Mucosa of stomach (tissue), 1 donor: ENCODE results near the gene CBLN3.

Experiments used
- H3K27me3 ChIP-seq: one replicate; pipeline ENCODE4 v1.7.0; 2013; ENCODE audit warnings: mild to moderate bottlenecking, low read length; ENCODE audit not compliant: control insufficient read depth, insufficient read depth
- H3K36me3 ChIP-seq: one replicate; pipeline ENCODE4 v1.7.0; 2013; ENCODE audit warnings: low read length; ENCODE audit not compliant: control insufficient read depth, insufficient read depth
- H3K4me1 ChIP-seq: one replicate; pipeline ENCODE4 v1.7.0; 2013; ENCODE audit warnings: mild to moderate bottlenecking, low read length; ENCODE audit not compliant: control insufficient read depth, insufficient read depth
- H3K4me3 ChIP-seq: one replicate; pipeline ENCODE4 v1.7.0; 2013; ENCODE audit warnings: low read length
- H3K9ac ChIP-seq: one replicate; pipeline ENCODE4 v1.7.0; 2013; ENCODE audit warnings: mild to moderate bottlenecking, low read length, moderate library complexity
- H3K9me3 ChIP-seq: one replicate; pipeline ENCODE4 v1.7.0; 2013; ENCODE audit warnings: mild to moderate bottlenecking, low read length, moderate library complexity; ENCODE audit not compliant: control insufficient read depth
- donor health status: Pancreatic carcinoma.

The CBLN3 gene

GRCh38 chr14:24416254-24416931 is 13.1 kb downstream of the CBLN3 start:
- Histone ChIP-seq H3K4me3 (no peak overlapping the region), H3K27me3 (no peaks in the 10 kb centered on the region), H3K36me3 (no peaks in the 10 kb centered on the region), H3K9me3 (no peaks in the 10 kb centered on the region), H3K4me1 (peaks cover 28% of the 10 kb centered on the region), H3K9ac (no peak overlapping the region)

- Histone ChIP-seq H3K36me3 (no peaks in the 10 kb centered on the region), H3K4me3 (no peak overlapping the region), H3K9ac (no peak overlapping the region), H3K27me3 (no peaks in the 10 kb centered on the region), H3K4me1 (peaks cover 25% of the 10 kb centered on the region), H3K9me3 (no peaks in the 10 kb centered on the region)
Observed at GRCh38 chr14:24415421-24416253, 13.8 kb downstream of the CBLN3 start.

- no peaks in the 10 kb centered on the region for H3K27me3 ChIP-seq
- no peak overlapping the region for H3K4me3 ChIP-seq
- no peaks in the 10 kb centered on the region for H3K9me3 ChIP-seq
- peaks cover 25% of the 10 kb centered on the region for H3K4me1 ChIP-seq
- H3K9ac ChIP-seq: no peak overlapping the region
- H3K36me3 ChIP-seq: no peaks in the 10 kb centered on the region
Observed at GRCh38 chr14:24414732-24415420, 14.6 kb downstream of the CBLN3 start.

GRCh38 chr14:24414077-24414476 is 15.4 kb downstream of the CBLN3 start:
- Histone ChIP-seq H3K9ac (no peak overlapping the region), H3K4me3 (no peak overlapping the region), H3K4me1 (peaks cover 20% of the 10 kb centered on the region), H3K36me3 (peaks cover 5% of the 10 kb centered on the region), H3K9me3 (no peaks in the 10 kb centered on the region), H3K27me3 (no peaks in the 10 kb centered on the region)

GRCh38 chr14:24411443-24412389 is 17.8 kb downstream of the CBLN3 start:
- no peak overlapping the region for H3K4me3 ChIP-seq
- no peaks in the 10 kb centered on the region for H3K27me3 ChIP-seq
- no peaks in the 10 kb centered on the region for H3K4me1 ChIP-seq
- H3K9me3 ChIP-seq: no peaks in the 10 kb centered on the region
- H3K36me3 ChIP-seq: peaks cover 6% of the 10 kb centered on the region
- no peak overlapping the region for H3K9ac ChIP-seq

- Histone ChIP-seq H3K4me3 (no peak overlapping the region), H3K9me3 (no peaks in the 10 kb centered on the region), H3K36me3 (peaks cover 6% of the 10 kb centered on the region), H3K4me1 (no peaks in the 10 kb centered on the region), H3K27me3 (no peaks in the 10 kb centered on the region), H3K9ac (no peak overlapping the region)
Observed at GRCh38 chr14:24409956-24410355, 19.5 kb downstream of the CBLN3 start.

- no peak overlapping the region for H3K4me3 ChIP-seq
- no peaks in the 10 kb centered on the region for H3K9me3 ChIP-seq
- H3K36me3 ChIP-seq: peaks cover 6% of the 10 kb centered on the region
- H3K27me3 ChIP-seq: no peaks in the 10 kb centered on the region
- H3K9ac ChIP-seq: no peak overlapping the region
- no peaks in the 10 kb centered on the region for H3K4me1 ChIP-seq
Observed at GRCh38 chr14:24409192-24409591, 20.3 kb downstream of the CBLN3 start.

GRCh38 chr14:24408764-24409163 is 20.7 kb downstream of the CBLN3 start:
- Histone ChIP-seq H3K9me3 (no peaks in the 10 kb centered on the region), H3K4me3 (no peak overlapping the region), H3K27me3 (no peaks in the 10 kb centered on the region), H3K4me1 (no peaks in the 10 kb centered on the region), H3K9ac (no peak overlapping the region), H3K36me3 (peaks cover 6% of the 10 kb centered on the region)

GRCh38 chr14:24407608-24408325 is 21.7 kb downstream of the CBLN3 start:
- no peaks in the 10 kb centered on the region for H3K4me1 ChIP-seq
- H3K27me3 ChIP-seq: no peaks in the 10 kb centered on the region
- no peak overlapping the region for H3K9ac ChIP-seq
- H3K4me3 ChIP-seq: no peak overlapping the region
- peaks cover 6% of the 10 kb centered on the region for H3K36me3 ChIP-seq
- no peaks in the 10 kb centered on the region for H3K9me3 ChIP-seq

- Histone ChIP-seq H3K4me1 (peaks cover 7% of the 10 kb centered on the region), H3K36me3 (peaks cover 6% of the 10 kb centered on the region), H3K27me3 (no peaks in the 10 kb centered on the region), H3K4me3 (no peak overlapping the region), H3K9ac (no peak overlapping the region), H3K9me3 (no peaks in the 10 kb centered on the region)
Observed at GRCh38 chr14:24406416-24406815, 23.1 kb downstream of the CBLN3 start.

- H3K9ac ChIP-seq: no peak overlapping the region
Observed at GRCh38 chr14:24404814-24405213, 24.7 kb downstream of the CBLN3 start.

More at GRCh38 chr14:24404814-24405213, 24.7 kb downstream of the CBLN3 start:
- no peak overlapping the region for H3K4me3 ChIP-seq
- H3K9me3 ChIP-seq: no peaks in the 10 kb centered on the region
- peaks cover 6% of the 10 kb centered on the region for H3K36me3 ChIP-seq
- peaks cover 13% of the 10 kb centered on the region for H3K4me1 ChIP-seq
- H3K27me3 ChIP-seq: no peaks in the 10 kb centered on the region
